ENCODE results near the gene DDX42. TPM values are rescaled to one million over a fixed set of nuclear protein-coding genes. Genes with fewer than 3 reads are reported as not detected.
"Not testable (repeated sequence)": the region's sequence is repeated elsewhere in the genome, so short reads cannot be mapped to it uniquely, and the experiment has no call there.

Gene DDX42
- total RNA-seq, 1 experiment from 2014 or later = 61.2 TPM

GRCh38 chr17:63837480-63837879, 63.5 kb downstream of the DDX42 start:
- DNase-seq (ENCODE audit: extremely low read depth, low read depth) = no peak

- DNase-seq (ENCODE audit: extremely low read depth, low read depth) = no peak
These were observed 64.1 kb downstream of the DDX42 start for GRCh38 chr17:63837962-63838600.

GRCh38 chr17:63838631-63839171, 64.7 kb downstream of the DDX42 start:
- DNase-seq (ENCODE audit: extremely low read depth, low read depth) = no peak

GRCh38 chr17:63840591-63841349, 66.8 kb downstream of the DDX42 start:
- no peak for DNase-seq (ENCODE audit: extremely low read depth, low read depth)

- no peak for DNase-seq (ENCODE audit: extremely low read depth, low read depth)
These were observed 67.6 kb downstream of the DDX42 start for GRCh38 chr17:63841350-63842172.

GRCh38 chr17:63842173-63842539, 68.2 kb downstream of the DDX42 start:
- DNase-seq (ENCODE audit: extremely low read depth, low read depth) = no peak

- DNase-seq (ENCODE audit: extremely low read depth, low read depth) = peak; percentile 98
These were observed 68.8 kb downstream of the DDX42 start, which contains the start of gene SMARCD2 for GRCh38 chr17:63842540-63843386. Gene SMARCD2, minus strand, starts transcription at chr17:63842685. Its CDS starts 11 bp downstream, at chr17:63842674.

- not testable (repeated sequence) for DNase-seq (ENCODE audit: extremely low read depth, low read depth)
These were observed 69.5 kb downstream of the DDX42 start for GRCh38 chr17:63843387-63843888.

- DNase-seq (ENCODE audit: extremely low read depth, low read depth) = no peak
These were observed 70.1 kb downstream of the DDX42 start for GRCh38 chr17:63843910-63844677.

GRCh38 chr17:63845509-63845908, 71.5 kb downstream of the DDX42 start:
- DNase-seq (ENCODE audit: extremely low read depth, low read depth) = no peak

GRCh38 chr17:63847525-63848249, 73.7 kb downstream of the DDX42 start:
- DNase-seq (ENCODE audit: extremely low read depth, low read depth) = no peak

GRCh38 chr17:63848834-63849689, 75.1 kb downstream of the DDX42 start:
- peak; percentile 91 for DNase-seq (ENCODE audit: extremely low read depth, low read depth)

- DNase-seq (ENCODE audit: extremely low read depth, low read depth) = no peak
These were observed 76.4 kb downstream of the DDX42 start for GRCh38 chr17:63850401-63850800.

GRCh38 chr17:63853260-63853659, 79.3 kb downstream of the DDX42 start:
- DNase-seq (ENCODE audit: extremely low read depth, low read depth) = no peak

GRCh38 chr17:63854709-63855108, 80.7 kb downstream of the DDX42 start:
- no peak for DNase-seq (ENCODE audit: extremely low read depth, low read depth)

GRCh38 chr17:63855185-63855584, 81.2 kb downstream of the DDX42 start:
- no peak for DNase-seq (ENCODE audit: extremely low read depth, low read depth)

GRCh38 chr17:63856425-63856824, 82.5 kb downstream of the DDX42 start:
- DNase-seq (ENCODE audit: extremely low read depth, low read depth) = not testable (repeated sequence)

GRCh38 chr17:63859257-63859656, 85.3 kb downstream of the DDX42 start:
- DNase-seq (ENCODE audit: extremely low read depth, low read depth) = no peak
